ENCODE measurements around the gene ATG4C. TPM values are rescaled to one million over a fixed set of nuclear protein-coding genes. Genes with fewer than 3 reads are reported as not detected.
"Not testable (repeated sequence)": the region's sequence is repeated elsewhere in the genome, so short reads cannot be mapped to it uniquely, and the experiment has no call there.

Gene ATG4C
- total RNA-seq, 1 donor from 2014 or later = 13.7 TPM

GRCh38 chr1:62823556-62823955, 39.6 kb downstream of the ATG4C start:
- TF ChIP-seq, protein P1, sequence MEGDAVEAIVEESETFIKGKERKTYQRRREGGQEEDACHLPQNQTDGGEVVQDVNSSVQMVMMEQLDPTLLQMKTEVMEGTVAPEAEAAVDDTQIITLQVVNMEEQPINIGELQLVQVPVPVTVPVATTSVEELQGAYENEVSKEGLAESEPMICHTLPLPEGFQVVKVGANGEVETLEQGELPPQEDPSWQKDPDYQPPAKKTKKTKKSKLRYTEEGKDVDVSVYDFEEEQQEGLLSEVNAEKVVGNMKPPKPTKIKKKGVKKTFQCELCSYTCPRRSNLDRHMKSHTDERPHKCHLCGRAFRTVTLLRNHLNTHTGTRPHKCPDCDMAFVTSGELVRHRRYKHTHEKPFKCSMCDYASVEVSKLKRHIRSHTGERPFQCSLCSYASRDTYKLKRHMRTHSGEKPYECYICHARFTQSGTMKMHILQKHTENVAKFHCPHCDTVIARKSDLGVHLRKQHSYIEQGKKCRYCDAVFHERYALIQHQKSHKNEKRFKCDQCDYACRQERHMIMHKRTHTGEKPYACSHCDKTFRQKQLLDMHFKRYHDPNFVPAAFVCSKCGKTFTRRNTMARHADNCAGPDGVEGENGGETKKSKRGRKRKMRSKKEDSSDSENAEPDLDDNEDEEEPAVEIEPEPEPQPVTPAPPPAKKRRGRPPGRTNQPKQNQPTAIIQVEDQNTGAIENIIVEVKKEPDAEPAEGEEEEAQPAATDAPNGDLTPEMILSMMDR (IDR thresholded peaks at IDR 0.05) = no peak
- intact Hi-C loops (cut with DNase I) = no loop called here
- H3K27ac ChIP-seq = no peak overlapping the region
- H3K9me3 ChIP-seq = no peaks in the 10 kb centered on the region
- H3K4me3 ChIP-seq = no peak overlapping the region
- H3K27me3 ChIP-seq = no peaks in the 10 kb centered on the region
- peaks cover 6% of the 10 kb centered on the region for H3K36me3 ChIP-seq
- H3K4me1 ChIP-seq = no peaks in the 10 kb centered on the region
- no peak for ATAC-seq
- DNase-seq = no peak

GRCh38 chr1:62826901-62827300, 43.0 kb downstream of the ATG4C start:
- no peaks in the 10 kb centered on the region for H3K4me1 ChIP-seq
- ATAC-seq (no peak), DNase-seq (no peak)
- TF ChIP-seq, protein P1 (IDR thresholded peaks at IDR 0.05) = no peak
- no peak overlapping the region for H3K4me3 ChIP-seq
- H3K27ac ChIP-seq = no peak overlapping the region
- no peaks in the 10 kb centered on the region for H3K36me3 ChIP-seq
- intact Hi-C loops (cut with DNase I) = no loop called here
- H3K27me3 ChIP-seq = no peaks in the 10 kb centered on the region
- H3K9me3 ChIP-seq = no peaks in the 10 kb centered on the region

DNA sequence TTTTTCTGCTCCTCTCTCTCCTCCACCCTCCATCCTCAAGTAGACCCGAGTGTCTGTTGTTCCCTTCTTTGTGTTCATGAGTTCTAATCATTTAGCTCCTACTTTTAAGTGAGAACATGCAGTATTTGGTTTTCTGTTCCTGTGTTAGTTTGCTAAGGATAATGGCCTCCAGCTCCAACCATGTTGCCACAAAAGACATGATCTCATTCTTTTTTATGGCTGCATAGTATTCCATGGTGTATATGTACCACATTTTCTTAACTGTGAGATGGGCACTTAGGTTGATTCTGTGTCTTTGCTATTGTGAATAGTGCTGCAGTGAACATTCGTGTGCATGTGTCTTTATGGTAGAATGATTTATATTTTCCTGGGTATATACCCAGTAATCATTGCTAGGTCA, 43.9 kb downstream of the ATG4C start:
- intact Hi-C loops (cut with DNase I); ATAC-seq; H3K27me3 ChIP-seq; H3K36me3 ChIP-seq; DNase-seq; H3K4me3 ChIP-seq; H3K27ac ChIP-seq; H3K4me1 ChIP-seq; H3K9me3 ChIP-seq: not testable (repeated sequence)

- Histone ChIP-seq H3K36me3 (peaks cover 13% of the 10 kb centered on the region), H3K4me3 (no peak overlapping the region), H3K27ac (no peak overlapping the region), H3K27me3 (no peaks in the 10 kb centered on the region), H3K4me1 (no peaks in the 10 kb centered on the region), H3K9me3 (no peaks in the 10 kb centered on the region)
- DNase-seq (no peak), ATAC-seq (no peak)
- intact Hi-C loops (cut with DNase I) = no loop called here
- TF ChIP-seq, protein P1 (IDR thresholded peaks at IDR 0.05) = no peak
Measured at GRCh38 chr1:62832276-62832675, 48.3 kb downstream of the ATG4C start.

DNA sequence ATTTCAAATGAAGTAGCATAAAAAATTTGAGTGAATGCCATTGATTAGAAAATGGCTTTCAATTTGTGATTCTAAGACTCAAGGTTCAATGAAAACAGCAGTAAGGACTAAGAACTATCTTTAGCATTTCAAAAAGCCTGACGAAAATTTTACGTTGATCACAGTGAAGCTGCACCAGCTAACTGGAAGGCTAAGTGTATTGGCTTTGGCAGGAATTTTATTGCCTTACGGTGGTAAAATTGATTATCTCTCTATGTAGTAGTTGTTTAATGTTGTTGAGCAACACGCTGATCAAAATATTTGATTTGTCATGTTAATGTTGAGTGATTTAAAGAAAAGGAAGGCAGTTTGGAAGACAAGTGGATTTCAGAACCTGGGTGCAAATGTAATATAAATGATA, 49.6 kb downstream of the ATG4C start:
- Histone ChIP-seq H3K36me3 (peaks cover 19% of the 10 kb centered on the region), H3K27me3 (no peaks in the 10 kb centered on the region), H3K27ac (no peak overlapping the region), H3K4me1 (no peaks in the 10 kb centered on the region), H3K9me3 (no peaks in the 10 kb centered on the region), H3K4me3 (no peak overlapping the region)
- TF ChIP-seq, protein P1 (IDR thresholded peaks at IDR 0.05) = no peak
- ATAC-seq (no peak), DNase-seq (no peak)
- intact Hi-C loops (cut with DNase I) = no loop called here

- no peak for ATAC-seq
- TF ChIP-seq, protein P1 (IDR thresholded peaks at IDR 0.05) = no peak
- intact Hi-C loops (cut with DNase I) = no loop called here
Measured at GRCh38 chr1:62834400-62834961, 50.5 kb downstream of the ATG4C start.

More at GRCh38 chr1:62834400-62834961, 50.5 kb downstream of the ATG4C start:
- H3K36me3 ChIP-seq = peaks cover 19% of the 10 kb centered on the region
- H3K9me3 ChIP-seq = no peaks in the 10 kb centered on the region
- H3K27me3 ChIP-seq = no peaks in the 10 kb centered on the region
- no peak overlapping the region for H3K27ac ChIP-seq
- DNase-seq = no peak
- no peaks in the 10 kb centered on the region for H3K4me1 ChIP-seq
- H3K4me3 ChIP-seq = no peak overlapping the region

Data from upper lobe of right lung (tissue), 1 donor.